ENCODE results near the gene CCDC180. TPM values are rescaled to one million over a fixed set of nuclear protein-coding genes. Genes with fewer than 3 reads are reported as not detected.

CCDC180 gene
- total and polyA plus RNA-seq, 10 of the 15 experiments (the other 5 are each of a cell fraction or from before 2014, with no cell fraction given), result 0.31 to 1.1 (median 0.57) TPM

GRCh38 chr9:97299809-97300414, 7.5 kb upstream of the CCDC180 start (continued):
- TF ChIP-seq REST (IDR thresholded peaks at IDR 0.05; ENCODE audit: low read depth, low read length) (no peak), TBL1XR1 (IDR thresholded peaks at IDR 0.05; ENCODE audit: low read depth, low read length) (no peak), ASH2L (IDR thresholded peaks at IDR 0.05; ENCODE audit: borderline replicate concordance, low read depth) (no peak), PKNOX1 (IDR thresholded peaks at IDR 0.05) (no peak), BRCA1 (IDR thresholded peaks at IDR 0.05; ENCODE audit: low read depth, low read length) (no peak), NFIC (IDR thresholded peaks at IDR 0.05; ENCODE audit: low read depth, low read length) (peak; percentile 85), HDAC6 (IDR thresholded peaks at IDR 0.05; ENCODE audit: unreplicated experiment) (no peak), MEF2B (IDR thresholded peaks at IDR 0.05; ENCODE audit: partially characterized antibody, poor library complexity, severe bottlenecking) (no peak), CUX1 (IDR thresholded peaks at IDR 0.05; ENCODE audit: insufficient replicate concordance, low read depth, low read length) (no peak), CTCF (IDR thresholded peaks at IDR 0.05 in 2 of 3, conservative IDR thresholded peaks at IDR 0.05 in 1 of 3; ENCODE audit: control insufficient read depth in 2 of 3, extremely low read depth in 1 of 3, insufficient read depth in 1 of 3, low read depth in 3 of 3, low read length in 3 of 3) (no peak), RCOR1 (conservative IDR thresholded peaks at IDR 0.05; ENCODE audit: low read depth, low read length) (no peak), NFYB (IDR thresholded peaks at IDR 0.05; ENCODE audit: insufficient read depth, low read depth, low read length) (no peak), CEBPZ (IDR thresholded peaks at IDR 0.05; ENCODE audit: low read depth, low read length) (no peak)
